DOHH2 (cell line): ENCODE results near the gene CDK4.
A peak's percentile ranks its signal among the peaks of the same experiment; 100 is the strongest.

Experiments
- H3F3A ChIP-seq: fragments of 200-600 bp; sonication (generic), shearing (Covaris generic); 2 replicates; pipeline ENCODE4 v1.6.0; 2016; ENCODE audit warnings: antibody characterized with exemption, mild to moderate bottlenecking; ENCODE audit not compliant: control insufficient read depth, insufficient read depth
- H3K27ac ChIP-seq: fragments of 200-600 bp; sonication (generic); 2 replicates; pipeline ENCODE4 v1.5.1; 2014; ENCODE audit warnings: low read depth, mild to moderate bottlenecking, low read length, moderate library complexity
- H3K27me3 ChIP-seq: fragments of 200-600 bp; sonication (generic); 2 replicates; pipeline ENCODE4 v1.6.1; 2014; ENCODE audit warnings: mild to moderate bottlenecking, low read length, mixed read lengths; ENCODE audit not compliant: control insufficient read depth
- H3K36me3 ChIP-seq: fragments of 200-600 bp; sonication (generic); 2 replicates; pipeline ENCODE4 v1.6.1; 2014; ENCODE audit warnings: mild to moderate bottlenecking, low read length, moderate library complexity, mixed read lengths; ENCODE audit not compliant: control insufficient read depth
- H3K4me1 ChIP-seq: fragments of 200-600 bp; sonication (generic); 2 replicates; pipeline ENCODE4 v1.6.1; 2014; ENCODE audit warnings: mild to moderate bottlenecking, low read length, mixed read lengths; ENCODE audit not compliant: control insufficient read depth
- H3K4me2 ChIP-seq: fragments of 200-600 bp; sonication (generic); 2 replicates; pipeline ENCODE4 v1.6.0; 2014; ENCODE audit warnings: mild to moderate bottlenecking, low read length, moderate library complexity
- H3K4me3 ChIP-seq: fragments of 200-600 bp; sonication (generic); 2 replicates; pipeline ENCODE4 v1.5.1; 2014; ENCODE audit warnings: mild to moderate bottlenecking, low read length, mixed read lengths
- H3K79me2 ChIP-seq: fragments of 200-600 bp; sonication (generic); 2 replicates; pipeline ENCODE4 v1.6.1; 2014; ENCODE audit warnings: mild to moderate bottlenecking, low read length, mixed read lengths; ENCODE audit not compliant: control insufficient read depth
- H3K9me2 ChIP-seq: fragments of 200-600 bp; sonication (generic); replicated peaks from 2 replicates; pipeline ENCODE4 v1.6.1; 2014; ENCODE audit warnings: mild to moderate bottlenecking, low read length, mixed read lengths; ENCODE audit not compliant: control insufficient read depth
- H3K9me3 ChIP-seq: fragments of 200-600 bp; sonication (generic); 2 replicates; pipeline ENCODE4 v1.6.1; 2014; ENCODE audit warnings: antibody characterized with exemption, low read length, mixed read lengths; ENCODE audit not compliant: control insufficient read depth, insufficient read depth
- H4K20me1 ChIP-seq: fragments of 200-600 bp; sonication (generic); 2 replicates; pipeline ENCODE4 v1.6.0; 2014; ENCODE audit warnings: low read depth, mild to moderate bottlenecking, antibody characterized with exemption, low read length, moderate library complexity; ENCODE audit not compliant: control insufficient read depth, insufficient read depth
- CTCF ChIP-seq: fragments of 200-600 bp; sonication (generic); IDR thresholded peaks from one replicate; pipeline ENCODE4 v1.5.1; 2014; ENCODE audit warnings: antibody characterized with exemption, mild to moderate bottlenecking, low read depth, low read length; ENCODE audit not compliant: poor library complexity, severe bottlenecking
- EZH2phosphoT487 ChIP-seq: fragments of 200-600 bp; sonication (generic); IDR thresholded peaks from 2 replicates; pipeline ENCODE4 v1.6.1; 2017; ENCODE audit warnings: borderline replicate concordance, mild to moderate bottlenecking, antibody characterized with exemption, low read length, moderate library complexity, mixed read lengths

Gene CDK4

GRCh38 chr12:57741844-57742738 is 10.0 kb downstream of the CDK4 start:
- Histone ChIP-seq H3K4me1 (peaks cover 61% of the 10 kb centered on the region), H3K4me3 (peak overlapping the region; percentile 83), H3K36me3 (peaks cover 20% of the 10 kb centered on the region), H3K9me2 (no peaks in the 10 kb centered on the region), H3K79me2 (peaks cover 41% of the 10 kb centered on the region), H3F3A (peaks cover 18% of the 10 kb centered on the region), H3K9me3 (no peaks in the 10 kb centered on the region), H3K4me2 (peak overlapping the region; percentile 93), H4K20me1 (no peaks in the 10 kb centered on the region), H3K27me3 (no peaks in the 10 kb centered on the region), H3K27ac (peak overlapping the region; percentile 43)
- TF ChIP-seq EZH2phosphoT487 (no peak), CTCF (peak; percentile 69)

- H3K4me1 ChIP-seq: peaks cover 60% of the 10 kb centered on the region
- TF ChIP-seq EZH2phosphoT487: no peak
- TF ChIP-seq CTCF: no peak
- no peaks in the 10 kb centered on the region for H3K9me2 ChIP-seq
- H3K36me3 ChIP-seq: peaks cover 13% of the 10 kb centered on the region
- H3K79me2 ChIP-seq: peaks cover 41% of the 10 kb centered on the region
- no peaks in the 10 kb centered on the region for H3K27me3 ChIP-seq
- no peaks in the 10 kb centered on the region for H4K20me1 ChIP-seq
- H3K4me2 ChIP-seq: peak overlapping the region; percentile 93
- peaks cover 11% of the 10 kb centered on the region for H3F3A ChIP-seq
- peak overlapping the region; percentile 43 for H3K27ac ChIP-seq
- H3K9me3 ChIP-seq: no peaks in the 10 kb centered on the region
- peak overlapping the region; percentile 83 for H3K4me3 ChIP-seq
Measured at GRCh38 chr12:57741413-57741789, 10.7 kb downstream of the CDK4 start.

- H3K9me2 ChIP-seq: no peaks in the 10 kb centered on the region
- H3K27me3 ChIP-seq: no peaks in the 10 kb centered on the region
- no peaks in the 10 kb centered on the region for H4K20me1 ChIP-seq
- H3K79me2 ChIP-seq: peaks cover 41% of the 10 kb centered on the region
- TF ChIP-seq CTCF (no peak), EZH2phosphoT487 (no peak)
- no peaks in the 10 kb centered on the region for H3K9me3 ChIP-seq
- H3F3A ChIP-seq: peaks cover 6% of the 10 kb centered on the region
- peak overlapping the region; percentile 93 for H3K4me2 ChIP-seq
- peaks cover 8% of the 10 kb centered on the region for H3K36me3 ChIP-seq
- H3K27ac ChIP-seq: peak overlapping the region; percentile 43
- peak overlapping the region; percentile 83 for H3K4me3 ChIP-seq
- H3K4me1 ChIP-seq: peaks cover 55% of the 10 kb centered on the region
Measured at GRCh38 chr12:57740656-57741412, 11.3 kb downstream of the CDK4 start.
